Kidney tubule cell (primary cell): Measurements from ENCODE around the gene FOXO3B.
"Not testable (repeated sequence)": the region's sequence is repeated elsewhere in the genome, so short reads cannot be mapped to it uniquely, and the experiment has no call there.

Source experiments
- DNase-seq: peaks from one replicate; pipeline ENCODE4 v3.0.0-alpha.2; 2018; ENCODE audit warnings: low spot score

Gene FOXO3B

DNA sequence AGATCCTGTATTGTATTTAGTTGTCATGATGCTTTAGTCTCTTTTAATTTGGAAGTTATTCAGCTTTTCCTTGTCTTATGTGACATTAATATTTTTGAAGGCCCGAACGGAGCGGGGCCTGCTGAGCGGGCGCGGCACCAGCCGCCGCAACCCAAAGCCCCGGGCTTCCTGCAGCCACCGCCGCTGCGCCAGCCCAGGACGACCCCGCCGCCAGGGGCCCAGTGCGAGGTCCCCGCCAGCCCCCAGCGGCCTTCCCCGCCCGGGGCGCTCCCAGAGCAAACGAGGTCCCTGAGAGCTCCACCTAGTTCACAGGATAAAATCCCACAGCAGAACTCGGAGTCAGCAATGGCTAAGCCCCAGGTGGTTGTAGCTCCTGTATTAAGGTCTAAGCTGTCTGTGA lies 32.0 kb downstream of the FOXO3B start:
- not testable (repeated sequence) for DNase-seq

DNA sequence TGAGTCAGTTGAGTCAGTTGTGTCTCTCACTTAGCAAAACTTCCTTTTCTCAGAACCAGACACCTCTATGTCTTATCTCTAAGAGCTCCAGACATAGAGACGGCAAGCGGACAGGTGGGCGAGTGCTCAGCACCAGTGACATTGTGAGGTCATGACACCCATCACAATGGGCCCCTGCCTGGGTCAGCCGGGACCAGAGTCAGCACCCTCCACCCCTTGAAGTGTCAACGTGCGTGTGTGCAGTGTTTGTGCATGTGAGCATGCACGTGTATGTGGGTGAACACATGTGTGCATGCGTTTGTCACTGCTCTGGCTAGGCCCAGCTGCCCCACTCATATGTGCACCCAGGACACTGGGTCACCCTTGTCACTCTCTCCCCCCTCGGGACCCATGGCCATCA lies 37.8 kb downstream of the FOXO3B start, which contains the start of gene TBC1D28:
TSS of gene TBC1D28 (minus strand) at position 101 of the 400 bp plus-strand sequence. CDS start 3,039 bp downstream, outside the sequence.
- not testable (repeated sequence) for DNase-seq

- not testable (repeated sequence) for DNase-seq
These were observed 39.0 kb downstream of the FOXO3B start for GRCh38 chr17:18643124-18643523.

GRCh38 chr17:18638357-18638756 lies 43.8 kb downstream of the FOXO3B start:
- DNase-seq: not testable (repeated sequence)

GRCh38 chr17:18636237-18636636 lies 45.9 kb downstream of the FOXO3B start:
- DNase-seq: not testable (repeated sequence)

DNA sequence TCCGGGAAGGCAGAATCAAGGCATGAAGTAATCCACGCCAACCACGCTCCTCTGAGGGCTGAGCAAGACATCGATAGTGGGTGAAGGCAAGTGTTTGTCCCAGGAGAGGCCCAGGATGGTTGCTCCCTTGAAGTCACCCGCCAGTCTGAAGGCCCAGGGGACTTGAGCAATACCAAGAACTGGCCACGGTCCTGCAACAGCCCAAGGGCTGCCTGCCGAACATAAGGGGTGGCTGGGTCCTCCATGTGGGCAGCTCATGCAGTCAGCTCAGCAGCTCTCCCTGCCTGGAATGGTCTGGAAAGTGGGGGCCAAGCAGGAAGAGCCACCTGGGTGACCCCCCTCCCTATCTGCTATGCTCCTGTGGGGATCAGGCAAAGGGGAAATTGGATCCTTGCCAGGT lies 46.3 kb downstream of the FOXO3B start:
- DNase-seq: not testable (repeated sequence)

DNA sequence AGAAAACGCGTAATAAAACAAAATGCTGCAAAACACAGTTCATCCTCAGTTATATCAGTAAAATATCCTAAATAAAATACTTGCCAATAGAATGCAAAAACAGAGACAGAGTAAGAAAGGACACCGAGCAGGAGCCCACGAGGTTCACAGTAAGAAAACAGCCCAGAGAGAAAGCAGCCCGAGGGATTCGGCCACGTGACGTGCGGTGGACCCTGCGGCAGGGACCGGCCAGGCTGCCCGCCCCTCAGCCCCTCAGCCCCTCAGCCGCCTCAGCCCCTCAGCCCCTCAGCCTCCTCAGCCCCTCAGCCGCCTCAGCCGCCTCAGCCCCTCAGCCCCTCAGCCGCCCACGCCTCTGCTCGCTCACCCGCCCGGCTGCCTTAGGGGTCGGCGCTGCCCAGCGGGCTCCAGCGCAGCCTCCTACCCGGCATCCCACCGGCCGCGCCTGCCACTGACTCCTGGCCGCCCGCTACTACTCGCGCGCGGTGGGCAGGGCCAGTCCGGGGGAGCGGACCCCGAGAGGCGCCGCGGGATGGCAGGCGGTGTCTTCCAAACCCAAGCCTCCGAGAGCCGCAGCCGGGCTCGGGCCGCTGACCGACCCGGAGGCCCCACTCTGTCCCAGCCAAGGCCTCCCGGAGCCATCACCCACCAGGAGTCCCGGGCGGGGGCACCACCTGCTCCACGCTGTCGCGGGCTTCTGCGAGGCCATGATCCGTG lies 47.4 kb downstream of the FOXO3B start:
- not testable (repeated sequence) for DNase-seq
